PC-3 (cell line): ENCODE results near the gene ZNF506.

ENCODE experiments used
- EZH2phosphoT487 ChIP-seq: fragments of 300-600 bp; sonication (generic); IDR thresholded peaks from 2 replicates; pipeline ENCODE4 v1.6.1; 2018; ENCODE audit warnings: mild to moderate bottlenecking, antibody characterized with exemption, low read length, borderline replicate concordance
- TF ChIP-seq, protein P1 (sequence below): fragments of 300-600 bp; sonication (generic); conservative IDR thresholded peaks from 2 replicates; pipeline ENCODE4 v1.5.1; 2017; ENCODE audit warnings: antibody characterized with exemption, low read depth, mild to moderate bottlenecking, low read length

DNA sequence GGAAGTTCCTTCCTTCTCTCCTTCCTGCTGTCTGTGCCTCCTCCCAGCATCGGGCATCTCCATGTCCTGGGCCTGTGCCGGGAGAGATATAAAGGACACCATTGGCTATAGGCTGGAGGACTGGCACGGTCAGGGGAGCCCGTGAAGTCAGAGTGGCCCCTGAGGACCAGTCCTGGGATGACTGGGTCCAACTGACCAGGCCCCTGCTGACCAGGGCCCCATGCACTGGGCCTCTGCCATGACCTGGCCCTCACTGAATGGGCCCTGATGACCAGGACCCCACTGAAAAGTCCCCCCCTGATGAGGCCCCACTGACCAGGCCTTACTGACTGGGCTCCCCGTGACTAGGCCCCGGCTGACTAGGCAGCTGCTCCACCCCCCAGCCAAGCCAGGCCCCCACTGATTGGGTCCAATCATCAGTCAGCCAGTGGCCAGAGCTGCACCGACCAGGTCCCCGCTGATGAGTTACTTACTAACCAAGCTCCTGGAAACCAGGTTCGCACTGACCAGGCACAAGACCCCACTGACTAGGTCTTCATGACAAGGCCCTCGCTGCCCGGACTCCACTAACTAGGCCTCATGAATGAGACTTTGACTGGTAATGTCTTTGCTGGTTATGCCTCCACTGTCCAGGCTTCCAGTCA lies 68.7 kb downstream of the ZNF506 start:
- TF ChIP-seq, protein P1, sequence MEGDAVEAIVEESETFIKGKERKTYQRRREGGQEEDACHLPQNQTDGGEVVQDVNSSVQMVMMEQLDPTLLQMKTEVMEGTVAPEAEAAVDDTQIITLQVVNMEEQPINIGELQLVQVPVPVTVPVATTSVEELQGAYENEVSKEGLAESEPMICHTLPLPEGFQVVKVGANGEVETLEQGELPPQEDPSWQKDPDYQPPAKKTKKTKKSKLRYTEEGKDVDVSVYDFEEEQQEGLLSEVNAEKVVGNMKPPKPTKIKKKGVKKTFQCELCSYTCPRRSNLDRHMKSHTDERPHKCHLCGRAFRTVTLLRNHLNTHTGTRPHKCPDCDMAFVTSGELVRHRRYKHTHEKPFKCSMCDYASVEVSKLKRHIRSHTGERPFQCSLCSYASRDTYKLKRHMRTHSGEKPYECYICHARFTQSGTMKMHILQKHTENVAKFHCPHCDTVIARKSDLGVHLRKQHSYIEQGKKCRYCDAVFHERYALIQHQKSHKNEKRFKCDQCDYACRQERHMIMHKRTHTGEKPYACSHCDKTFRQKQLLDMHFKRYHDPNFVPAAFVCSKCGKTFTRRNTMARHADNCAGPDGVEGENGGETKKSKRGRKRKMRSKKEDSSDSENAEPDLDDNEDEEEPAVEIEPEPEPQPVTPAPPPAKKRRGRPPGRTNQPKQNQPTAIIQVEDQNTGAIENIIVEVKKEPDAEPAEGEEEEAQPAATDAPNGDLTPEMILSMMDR, result no peak
- TF ChIP-seq EZH2phosphoT487, result no peak
